MCF 10A (cell line): ENCODE measurements around the gene AMFR. TPM values are rescaled to one million over a fixed set of nuclear protein-coding genes. Genes with fewer than 3 reads are reported as not detected.

Experiments
- BruUV-seq: library from RNA; stranded (reverse); fragments of 400-500 nt; replicated peaks from 2 replicates; lab custom pipeline; 2021; lab: Mats Ljungman, UMichigan
- CTCF ChIA-PET: fragments of 300-600 bp; sonication (Branson Sonifier 250); formaldehyde crosslinking; extraction: SDS; loops from one replicate; lab custom pipeline; 2021; ENCODE audit warnings: antibody characterized with exemption, inconsistent platforms; lab: Yijun Ruan, JAX
- POLR2A ChIA-PET: fragments of 300-600, 350-650 bp; sonication (Branson Sonifier 250); formaldehyde crosslinking; extraction: SDS; loops from one replicate; lab custom pipeline; 2020; ENCODE audit warnings: antibody characterized with exemption, inconsistent platforms; lab: Yijun Ruan, JAX
- DNase-seq: peaks from one replicate; pipeline ENCODE4 v3.0.0-alpha.2; 2018; ENCODE audit not compliant: unreplicated experiment
- H3K27ac Mint-ChIP-seq: one replicate; pipeline ENCODE4 v1.8.0; 2022; ENCODE audit warnings: mild to moderate bottlenecking, low read depth, mixed read lengths; ENCODE audit not compliant: unreplicated experiment
- H3K27me3 Mint-ChIP-seq: one replicate; pipeline ENCODE4 v1.8.0; 2022; ENCODE audit warnings: mixed read lengths; ENCODE audit not compliant: insufficient read depth, unreplicated experiment
- H3K36me3 Mint-ChIP-seq: one replicate; pipeline ENCODE4 v1.8.0; 2022; ENCODE audit warnings: mild to moderate bottlenecking, moderate library complexity, mixed read lengths; ENCODE audit not compliant: insufficient read depth, unreplicated experiment
- H3K4me1 Mint-ChIP-seq: one replicate; pipeline ENCODE4 v1.8.0; 2022; ENCODE audit warnings: mixed read lengths; ENCODE audit not compliant: insufficient read depth, unreplicated experiment
- H3K4me3 Mint-ChIP-seq: one replicate; pipeline ENCODE4 v1.8.0; 2022; ENCODE audit warnings: mild to moderate bottlenecking, moderate library complexity, mixed read lengths; ENCODE audit not compliant: unreplicated experiment
- H3K9me3 Mint-ChIP-seq: one replicate; pipeline ENCODE4 v1.8.0; 2022; ENCODE audit warnings: mixed read lengths; ENCODE audit not compliant: unreplicated experiment
- CTCF ChIP-seq: fragments of 200-600 bp; IDR thresholded peaks from one replicate; pipeline ENCODE4 v1.8.0; 2022; ENCODE audit warnings: antibody characterized with exemption, mild to moderate bottlenecking; ENCODE audit not compliant: unreplicated experiment
- intact Hi-C: fragments of 100-400 bp; cut with micrococcal nuclease; formaldehyde crosslinking; loops from 2 replicates; pipeline ENCODE4 v1.14.1; 2022
- total RNA-seq: library from RNA; stranded (reverse); gene quantifications from 2 replicates; pipeline ENCODE4 v1.2.3, GENCODE V29; 2022

AMFR gene
- total RNA-seq, 1 experiment from 2014 or later: 97.2 TPM

GRCh38 chr16:56315955-56316354 is 109.4 kb downstream of the AMFR start:
- H3K27me3 Mint-ChIP-seq: peaks cover 30% of the 10 kb centered on the region

GRCh38 chr16:56314244-56314850 is 111.0 kb downstream of the AMFR start:
- no peaks in the 10 kb centered on the region for H3K36me3 Mint-ChIP-seq
- no peak overlapping the region for H3K4me3 Mint-ChIP-seq
- no peak for TF ChIP-seq CTCF
- no peaks in the 10 kb centered on the region for H3K9me3 Mint-ChIP-seq
- ChIA-PET CTCF (interaction anchor here (0.6 kb wide), 1 partner anchor 119 kb away, joined by 4 read pairs; no protein-coding TSS in a partner anchor), POLR2A (no interaction called here)
- intact Hi-C loops: loop anchor here (10.0 kb wide), 2 partner anchors 460 to 850 kb away; no protein-coding TSS in a partner anchor
- no TSS peak for BruUV-seq
- no peaks in the 10 kb centered on the region for H3K4me1 Mint-ChIP-seq
- DNase-seq: no peak
- peaks cover 32% of the 10 kb centered on the region for H3K27me3 Mint-ChIP-seq
- H3K27ac Mint-ChIP-seq: no peak overlapping the region

More at GRCh38 chr16:56315955-56316354, 109.4 kb downstream of the AMFR start:
- DNase-seq: no peak
- Mint-ChIP-seq H3K27ac (no peak overlapping the region), H3K9me3 (no peaks in the 10 kb centered on the region), H3K4me1 (no peaks in the 10 kb centered on the region), H3K4me3 (no peak overlapping the region), H3K36me3 (no peaks in the 10 kb centered on the region)
- ChIA-PET POLR2A (no interaction called here), CTCF (interaction anchor here (0.7 to 1.0 kb wide), 4 partner anchors 13 to 374 kb away, joined by 3 to 5 read pairs (median 3); no protein-coding TSS in a partner anchor)
- TF ChIP-seq CTCF: no peak
- BruUV-seq: no TSS peak
- intact Hi-C loops: loop anchor here (5.0 to 10.0 kb wide), 3 partner anchors 124 to 851 kb away; partner anchors contain the start of gene GNAO1

GRCh38 chr16:56312556-56312955 is 112.8 kb downstream of the AMFR start:
- no peaks in the 10 kb centered on the region for H3K4me1 Mint-ChIP-seq
- peaks cover 7% of the 10 kb centered on the region for H3K36me3 Mint-ChIP-seq
- no peak overlapping the region for H3K4me3 Mint-ChIP-seq
- H3K9me3 Mint-ChIP-seq: no peaks in the 10 kb centered on the region
- POLR2A ChIA-PET: interaction anchor here (1.3 kb wide), 1 partner anchor 370 kb away, joined by 4 read pairs; no protein-coding TSS in a partner anchor
- H3K27ac Mint-ChIP-seq: no peak overlapping the region
- no peak for TF ChIP-seq CTCF
- no TSS peak for BruUV-seq
- no peak for DNase-seq
- intact Hi-C loops: loop anchor here (10.0 kb wide), 2 partner anchors 458 to 848 kb away; no protein-coding TSS in a partner anchor
- peaks cover 46% of the 10 kb centered on the region for H3K27me3 Mint-ChIP-seq
- CTCF ChIA-PET: interaction anchor here (0.7 to 0.9 kb wide), 3 partner anchors 53 to 390 kb away, joined by 3 to 4 read pairs (median 3); no protein-coding TSS in a partner anchor

DNA sequence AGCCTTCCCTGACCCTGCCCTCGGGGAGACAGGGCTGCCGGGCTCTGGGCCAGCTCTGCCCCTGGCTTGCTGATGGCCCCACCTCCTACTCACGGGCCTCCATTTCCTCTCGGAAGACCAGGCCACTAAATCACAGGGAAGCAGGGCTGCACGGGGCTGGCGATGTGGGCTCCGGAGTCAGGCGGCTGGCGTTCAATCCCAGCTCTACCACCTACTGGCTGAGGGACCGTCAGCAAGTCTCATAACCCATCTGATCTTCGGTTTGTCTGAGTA is 113.4 kb downstream of the AMFR start:
- intact Hi-C loops: loop anchor here (10.0 kb wide), 2 partner anchors 457 to 847 kb away; no protein-coding TSS in a partner anchor
- H3K36me3 Mint-ChIP-seq: peaks cover 7% of the 10 kb centered on the region
- no peak overlapping the region for H3K4me3 Mint-ChIP-seq
- ChIA-PET CTCF (interaction anchor here (0.6 to 0.9 kb wide), 4 partner anchors 9 to 391 kb away, joined by 3 to 6 read pairs (median 4); no protein-coding TSS in a partner anchor), POLR2A (no interaction called here)
- H3K4me1 Mint-ChIP-seq: no peaks in the 10 kb centered on the region
- no peak overlapping the region for H3K27ac Mint-ChIP-seq
- DNase-seq: no peak
- no peak for TF ChIP-seq CTCF
- no peaks in the 10 kb centered on the region for H3K9me3 Mint-ChIP-seq
- peaks cover 45% of the 10 kb centered on the region for H3K27me3 Mint-ChIP-seq
- BruUV-seq: no TSS peak

Other genes starting within 250 kb of the AMFR start
- gene GNAO1, start 234.1 kb downstream of the AMFR start, total RNA-seq: 0.44 TPM in 1 of 2 replicates, not detected in the other
- gene NUDT21, start 25.8 kb upstream of the AMFR start, total RNA-seq: 81.7 and 83.4 TPM in 2 replicates
- 68.5 and 72.5 TPM in 2 replicates for gene OGFOD1, start 26.0 kb upstream of the AMFR start, total RNA-seq
- gene BBS2, start 94.5 kb upstream of the AMFR start, total RNA-seq: 23.9 and 25.8 TPM in 2 replicates
- not detected in 2 replicates for gene MT4, start 139.5 kb upstream of the AMFR start, total RNA-seq
- not detected in 2 replicates for gene MT3, start 164.0 kb upstream of the AMFR start, total RNA-seq
- 2,490 and 3,582 TPM in 2 replicates for gene MT2A, start 183.0 kb upstream of the AMFR start, total RNA-seq
- 518 and 934 TPM in 2 replicates for gene MT1E, start 200.2 kb upstream of the AMFR start, total RNA-seq
- not detected in 2 replicates for gene MT1M, start 207.1 kb upstream of the AMFR start, total RNA-seq
- not detected in 2 replicates for gene MT1A, start 213.1 kb upstream of the AMFR start, total RNA-seq
- not detected in 2 replicates for gene MT1B, start 226.3 kb upstream of the AMFR start, total RNA-seq
- 1.7 and 2.4 TPM in 2 replicates for gene MT1F, start 232.4 kb upstream of the AMFR start, total RNA-seq
- not detected in 2 replicates for gene MT1G, start 242.5 kb upstream of the AMFR start, total RNA-seq
- not detected in 2 replicates for gene MT1H, start 244.3 kb upstream of the AMFR start, total RNA-seq